K562 (cell line): ENCODE results near the gene PSMB10.

Experiments used
- CBFB ChIP-seq: sonication (generic); formaldehyde crosslinking; IDR thresholded peaks from 2 replicates; pipeline ENCODE4 v1.4.0; 2020; ENCODE audit warnings: mild to moderate bottlenecking, missing genetic modification reagents
- E2F1 ChIP-seq: sonication (generic); formaldehyde crosslinking; IDR thresholded peaks from 2 replicates; pipeline ENCODE4 v1.8.1; 2023; ENCODE audit warnings: mild to moderate bottlenecking, missing genetic modification reagents, moderate library complexity
- POLR2AphosphoS2 ChIP-seq: IDR thresholded peaks from 2 replicates; pipeline ENCODE4 v1.6.1; 2012; ENCODE audit warnings: low read length, improper control_type of control experiment
- POLR2AphosphoS5 ChIP-seq: IDR thresholded peaks from 2 replicates; pipeline ENCODE4 v1.6.1; 2011; ENCODE audit warnings: mild to moderate bottlenecking, low read depth, low read length, moderate library complexity; ENCODE audit not compliant: control insufficient read depth, insufficient read depth
- PRPF4 ChIP-seq: fragments of 200-400 bp; formaldehyde crosslinking; IDR thresholded peaks from one replicate; pipeline ENCODE4 v1.6.1; 2017; ENCODE audit warnings: low read length, low read depth, mild to moderate bottlenecking; ENCODE audit not compliant: insufficient read depth, poor library complexity, severe bottlenecking
- SP2 ChIP-seq: IDR thresholded peaks from 2 replicates; pipeline ENCODE4 v1.6.1; 2011; ENCODE audit warnings: mild to moderate bottlenecking, low read depth, low read length, moderate library complexity; ENCODE audit not compliant: poor library complexity, severe bottlenecking; ENCODE audit errors: extremely low read depth

DNA sequence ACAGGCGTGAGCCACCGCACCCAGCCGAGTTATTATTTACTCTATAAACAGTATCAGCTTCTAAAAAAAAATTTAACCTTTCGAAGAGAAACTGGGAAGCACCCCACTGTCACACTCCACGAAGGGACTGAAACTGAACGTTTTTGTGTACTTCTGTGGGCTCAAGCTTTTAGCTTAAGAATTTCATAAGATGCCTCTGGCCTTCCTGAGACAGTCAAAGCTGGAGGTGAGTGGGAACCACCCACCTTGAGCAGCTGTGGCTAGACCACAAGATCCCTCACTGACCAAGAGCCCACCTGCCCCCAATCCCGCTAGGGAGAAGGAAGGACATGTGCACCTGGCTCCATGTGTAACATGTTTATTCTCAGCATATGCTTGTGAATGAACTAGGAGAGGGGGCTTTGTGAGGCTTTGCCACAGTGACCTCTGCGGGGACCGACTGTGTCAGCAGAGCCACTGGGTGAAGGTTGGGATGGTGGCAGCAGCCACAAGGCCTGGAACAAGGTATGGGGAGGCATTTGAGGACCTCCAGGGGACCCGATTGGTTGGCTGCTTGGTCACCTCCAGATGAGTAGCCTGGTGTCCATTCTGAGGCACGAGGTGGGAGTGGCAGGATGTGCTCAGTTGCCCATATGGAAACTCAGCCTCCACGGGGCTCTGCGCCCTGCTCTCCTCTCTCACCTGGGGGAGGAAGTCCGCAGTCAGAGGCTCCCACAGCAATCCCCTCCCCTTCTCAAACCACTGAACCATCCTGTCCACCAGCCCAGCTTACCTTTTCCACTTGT, 38.9 kb upstream of the PSMB10 start:
- TF ChIP-seq CBFB (CRISPR knock-in tag), result no peak
- TF ChIP-seq POLR2AphosphoS2, result no peak
- TF ChIP-seq SP2, result no peak
- TF ChIP-seq PRPF4, result no peak
- TF ChIP-seq POLR2AphosphoS5, result no peak
- TF ChIP-seq E2F1 (CRISPR knock-in tag), result no peak
